Astrocyte of the spinal cord (primary cell): ENCODE results near the gene PASD1.
"Not testable (repeated sequence)": the region's sequence is repeated elsewhere in the genome, so short reads cannot be mapped to it uniquely, and the experiment has no call there.

Experiments used
- DNase-seq: peaks from one replicate; pipeline ENCODE4 v3.0.0; 2011; ENCODE audit warnings: low read depth, low spot score
- H3K4me3 ChIP-seq: 2 replicates; pipeline ENCODE4 v1.5.1; 2011; ENCODE audit warnings: low read depth, mild to moderate bottlenecking, low read length, moderate library complexity
- in situ Hi-C: cut with HindIII; loops from 2 replicates; pipeline ENCODE4 v1.10.0; 2017; ENCODE audit warnings: low sequenced_read_pairs
- TF ChIP-seq, protein P1 (sequence below): IDR thresholded peaks from 2 replicates; pipeline ENCODE4 v1.5.1; 2012; ENCODE audit warnings: low read depth, mild to moderate bottlenecking, low read length, inconsistent platforms

The PASD1 gene

DNA sequence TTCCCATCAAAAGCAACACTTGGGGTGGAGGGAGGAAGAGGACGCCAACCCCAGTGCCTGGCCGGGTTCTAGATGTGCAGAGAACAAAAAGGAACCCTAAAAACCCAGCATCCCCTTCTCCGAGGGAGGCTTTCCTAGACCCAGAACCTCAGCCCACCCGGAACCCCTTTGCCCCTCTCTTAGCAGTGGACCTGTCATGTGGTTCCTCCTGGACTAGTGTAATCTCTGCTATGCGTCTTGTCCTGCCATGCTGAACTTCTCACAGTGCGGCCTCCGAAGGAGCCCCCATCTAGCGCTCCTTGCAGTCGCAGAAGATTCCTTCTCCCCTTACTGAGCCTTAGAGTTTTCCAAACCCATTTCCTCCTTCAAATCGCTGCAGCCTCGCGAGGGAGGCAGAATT lies 130.6 kb downstream of the PASD1 start:
- TF ChIP-seq, protein P1, sequence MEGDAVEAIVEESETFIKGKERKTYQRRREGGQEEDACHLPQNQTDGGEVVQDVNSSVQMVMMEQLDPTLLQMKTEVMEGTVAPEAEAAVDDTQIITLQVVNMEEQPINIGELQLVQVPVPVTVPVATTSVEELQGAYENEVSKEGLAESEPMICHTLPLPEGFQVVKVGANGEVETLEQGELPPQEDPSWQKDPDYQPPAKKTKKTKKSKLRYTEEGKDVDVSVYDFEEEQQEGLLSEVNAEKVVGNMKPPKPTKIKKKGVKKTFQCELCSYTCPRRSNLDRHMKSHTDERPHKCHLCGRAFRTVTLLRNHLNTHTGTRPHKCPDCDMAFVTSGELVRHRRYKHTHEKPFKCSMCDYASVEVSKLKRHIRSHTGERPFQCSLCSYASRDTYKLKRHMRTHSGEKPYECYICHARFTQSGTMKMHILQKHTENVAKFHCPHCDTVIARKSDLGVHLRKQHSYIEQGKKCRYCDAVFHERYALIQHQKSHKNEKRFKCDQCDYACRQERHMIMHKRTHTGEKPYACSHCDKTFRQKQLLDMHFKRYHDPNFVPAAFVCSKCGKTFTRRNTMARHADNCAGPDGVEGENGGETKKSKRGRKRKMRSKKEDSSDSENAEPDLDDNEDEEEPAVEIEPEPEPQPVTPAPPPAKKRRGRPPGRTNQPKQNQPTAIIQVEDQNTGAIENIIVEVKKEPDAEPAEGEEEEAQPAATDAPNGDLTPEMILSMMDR = no peak
- no peak overlapping the region for H3K4me3 ChIP-seq
- in situ Hi-C loops = no loop called here
- no peak for DNase-seq

DNA sequence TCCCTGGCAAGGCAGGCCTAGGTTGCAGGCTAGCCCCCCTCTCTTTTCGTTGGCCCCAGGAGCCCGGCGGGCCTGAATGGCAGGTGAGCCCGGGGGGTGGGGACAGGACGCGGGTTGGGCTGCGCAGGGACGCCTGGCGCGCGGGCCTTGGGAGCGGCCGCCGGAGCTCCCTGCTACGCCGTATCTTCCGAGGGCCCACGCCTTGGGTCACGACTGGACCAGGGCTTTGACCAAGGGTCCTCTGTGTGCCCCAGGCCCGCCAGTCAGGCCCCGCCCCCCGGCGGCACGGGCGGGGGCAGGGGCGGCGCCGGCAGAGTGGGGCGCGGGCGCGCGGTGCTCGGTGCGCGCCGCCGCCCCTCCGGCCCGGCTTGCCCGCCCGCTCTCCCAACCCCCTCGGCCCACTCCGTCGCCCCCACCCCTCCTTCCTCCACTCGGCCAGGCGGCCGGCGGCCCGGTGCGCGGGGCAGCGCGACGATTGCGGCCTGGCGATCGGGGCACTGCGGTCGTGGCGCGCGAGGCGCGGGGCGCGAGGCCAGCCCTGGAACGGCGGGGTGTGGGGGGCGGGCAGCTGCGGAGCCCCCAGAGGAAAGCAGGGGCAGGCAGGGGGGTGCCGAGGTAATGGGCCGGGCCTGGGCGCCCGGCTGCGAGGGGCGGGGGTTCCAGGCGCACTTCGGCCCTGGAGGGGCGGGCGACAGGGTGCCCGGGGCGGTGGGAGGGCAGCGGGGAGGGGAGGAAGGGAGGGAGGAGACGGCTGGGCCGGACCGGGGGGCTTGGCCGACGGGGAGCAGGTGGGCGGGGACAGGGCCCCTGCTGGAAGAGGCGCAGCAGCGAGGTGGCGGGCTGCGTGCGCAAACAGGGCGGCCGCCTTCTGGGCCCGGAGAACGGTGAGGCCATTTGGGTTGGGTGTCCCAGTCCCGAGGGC lies 131.4 kb downstream of the PASD1 start, which contains the start of gene PRRG3:
Gene PRRG3, plus strand, starts transcription at position 798 of the 922 bp plus-strand sequence. CDS start 3,357 bp downstream, outside the sequence.
- TF ChIP-seq, protein P1 = no peak

DNA sequence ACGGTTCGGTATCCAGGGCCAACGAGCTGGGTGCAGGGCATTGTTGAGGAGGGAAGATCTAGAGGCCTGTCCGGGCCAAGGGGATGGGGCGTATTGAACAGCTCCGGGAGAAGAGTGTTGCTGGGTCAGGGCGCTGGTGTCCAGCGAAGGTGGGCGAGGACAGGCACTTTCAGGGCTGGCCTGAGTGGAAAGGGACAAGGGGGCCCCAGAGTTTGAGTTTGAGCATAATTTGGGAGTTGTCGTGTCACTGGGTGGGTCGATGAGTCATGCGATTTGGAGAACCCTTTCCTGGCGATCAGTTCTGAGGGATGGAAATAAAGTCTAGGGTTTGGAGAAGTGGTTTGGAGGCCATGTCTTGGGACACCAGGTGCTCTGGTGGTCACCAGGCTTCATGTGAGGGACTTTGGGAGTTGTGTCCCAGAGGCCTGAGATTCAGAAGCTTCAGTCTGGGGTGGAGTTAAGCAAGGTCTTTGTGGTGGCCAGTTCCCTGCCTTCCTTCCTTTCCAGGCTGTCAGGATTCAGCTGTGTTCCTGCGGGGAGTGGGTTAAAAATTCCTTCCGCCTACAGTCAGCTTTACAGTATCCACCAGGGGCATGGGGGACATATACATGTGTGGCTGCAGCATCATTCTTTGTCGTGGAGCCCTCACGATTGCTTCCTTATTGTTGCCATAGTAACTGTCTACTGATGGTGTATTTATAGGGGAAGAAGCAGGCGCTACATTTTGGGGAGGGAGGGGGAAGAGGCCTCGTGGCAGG lies 132.3 kb downstream of the PASD1 start:
- TF ChIP-seq, protein P1 = no peak
- in situ Hi-C loops = no loop called here
- no peak for DNase-seq
- H3K4me3 ChIP-seq = no peak overlapping the region

More for the DNA sequence above, 131.4 kb downstream of the PASD1 start, which contains the start of gene PRRG3:
- in situ Hi-C loops = no loop called here
- no peak within 1 kb of the TSS for H3K4me3 ChIP-seq
- no peak for DNase-seq

DNA sequence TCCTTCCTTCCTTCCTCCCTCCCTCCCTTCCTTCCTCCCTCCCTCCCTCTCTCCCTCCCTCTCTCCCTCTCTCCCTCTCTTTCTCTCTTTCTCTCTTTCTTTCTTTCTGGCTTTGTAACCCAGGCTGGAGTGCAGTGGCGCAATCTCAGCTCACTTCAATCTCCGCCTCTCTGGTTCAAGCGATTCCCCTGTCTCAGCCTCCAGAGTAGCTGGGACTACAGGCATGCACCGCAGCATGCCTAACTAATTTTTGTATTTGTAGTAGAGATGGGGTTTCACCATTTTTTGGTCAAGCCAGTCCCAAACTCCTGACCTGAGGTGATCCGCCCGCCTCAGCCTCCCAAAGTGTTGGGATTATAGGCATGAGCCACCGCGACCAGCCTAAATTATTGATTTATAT lies 133.6 kb downstream of the PASD1 start:
- in situ Hi-C loops, DNase-seq, H3K4me3 ChIP-seq: not testable (repeated sequence)

DNA sequence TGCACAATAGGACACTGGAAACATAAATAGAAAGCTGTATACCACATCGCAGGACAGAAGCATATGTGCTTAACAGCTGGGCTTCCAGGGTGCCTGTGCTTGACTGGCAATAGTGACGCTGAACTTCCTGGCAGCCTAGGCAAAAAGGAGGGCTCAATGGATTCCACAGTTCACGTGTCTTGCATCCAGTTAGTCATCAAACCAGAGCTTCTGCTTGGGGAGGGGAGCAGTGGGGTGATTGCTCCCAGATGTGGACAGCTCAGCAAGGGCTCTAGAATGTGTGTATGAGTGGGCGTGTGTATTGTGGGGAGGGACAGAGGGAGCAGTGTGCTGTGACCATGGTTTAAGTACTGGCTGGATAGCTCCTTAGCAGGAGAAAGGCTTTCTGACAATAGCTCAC lies 134.0 kb downstream of the PASD1 start:
- H3K4me3 ChIP-seq = no peak overlapping the region
- TF ChIP-seq, protein P1 = no peak
- in situ Hi-C loops = no loop called here
- no peak for DNase-seq

DNA sequence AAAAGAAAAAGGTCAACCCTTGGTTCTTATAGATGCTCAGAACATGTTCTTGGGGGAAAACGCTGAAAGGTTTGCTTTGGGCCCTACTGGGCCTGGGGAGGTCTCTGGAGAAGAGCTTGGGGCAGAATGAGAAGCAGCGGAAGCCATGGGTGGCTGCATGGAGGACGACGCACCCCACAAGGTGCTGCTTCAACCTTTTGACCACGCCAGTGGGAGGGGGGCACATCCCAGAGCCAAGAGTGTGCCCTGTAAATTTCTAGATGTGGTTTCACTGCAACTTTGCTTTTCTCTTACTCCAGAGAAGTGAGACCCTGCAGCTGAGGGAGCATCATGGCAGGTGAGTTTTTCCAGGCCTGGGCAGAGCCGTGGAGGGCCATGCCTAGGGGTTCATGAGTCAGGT lies 135.0 kb downstream of the PASD1 start:
- in situ Hi-C loops = no loop called here
- H3K4me3 ChIP-seq = no peak overlapping the region
- no peak for DNase-seq
- TF ChIP-seq, protein P1 = no peak
